Left lung (tissue), 10 donors: ENCODE results near the gene LGALS3BP. TPM values are rescaled to one million over a fixed set of nuclear protein-coding genes. Genes with fewer than 3 reads are reported as not detected.

Experiments used
- ATAC-seq: fragments of 200-7000 bp; cut with Tn5 transposase; one replicate; pipeline ENCODE4 v1.9.1; 2020; ENCODE audit warnings: moderate library complexity
- DNase-seq, 4 donors: peaks; one replicate each; pipeline ENCODE4 v3.0.0-alpha.2; 2013 to 2020
- H3K27ac ChIP-seq, 2 donors: fragments of 200-600 bp; sonication (generic) in 1 of 2; one replicate each; pipeline versions ENCODE4 v1.5.0 to v1.8.0; 2020 to 2021
- H3K27me3 ChIP-seq, 2 donors: fragments of 200-600 bp; sonication (generic) in 1 of 2; one replicate each; pipeline versions ENCODE4 v1.5.0 to v1.8.0; 2020 to 2021
- H3K36me3 ChIP-seq, 2 donors: fragments of 200-600 bp; sonication (generic) in 1 of 2; one replicate each; pipeline versions ENCODE4 v1.5.0 to v1.8.0; 2020 to 2021
- H3K4me1 ChIP-seq, 2 donors: fragments of 200-600 bp; one replicate each; pipeline ENCODE4 v1.8.0; 2021
- H3K4me3 ChIP-seq, 2 donors: fragments of 200-600 bp; sonication (generic) in 1 of 2; one replicate each; pipeline versions ENCODE4 v1.5.0 to v1.8.0; 2020 to 2021; ENCODE audit warnings: mild to moderate bottlenecking in 1 of 2
- H3K9me3 ChIP-seq, 2 donors: fragments of 200-600 bp; sonication (generic) in 1 of 2; one replicate each; pipeline versions ENCODE4 v1.5.0 to v1.8.0; 2020 to 2021
- intact Hi-C, 2 donors: fragments of 100-400 bp; cut with DNase I; formaldehyde crosslinking; loops; one replicate each; pipeline versions ENCODE4 v1.11.2 to v1.14.2; 2022
- polyA plus RNA-seq, 6 donors: library from polyadenylated mRNA; unstranded; fragments of 120-200 nt; gene quantifications; one replicate each; pipeline ENCODE4 v1.2.1, GENCODE V29; 2013; ENCODE audit not compliant: insufficient read length in 6 of 6
- total RNA-seq, 2 donors: library from RNA; stranded (reverse); fragmentation: NEBNext Ultra II Directional; extraction: Animal tissue kit (Norgen Biotek cat#: 25700); gene quantifications; one replicate each; pipeline ENCODE4 v1.2.1, GENCODE V29; 2021
- TF ChIP-seq, protein P1 (sequence below), 2 donors: fragments of 200-600 bp; sonication (generic) in 1 of 2; IDR thresholded peaks; one replicate each; pipeline versions ENCODE4 v1.5.0 to v1.8.0; 2021; ENCODE audit warnings: antibody characterized with exemption in 2 of 2
- donor health status: DM: no; HTN: yes; CAD: no.
- donor health status: DM: no; HTN: no; CAD: no.

The LGALS3BP gene
- total and polyA plus RNA-seq, 8 donors: 155 to 688 (median 183) TPM

DNA sequence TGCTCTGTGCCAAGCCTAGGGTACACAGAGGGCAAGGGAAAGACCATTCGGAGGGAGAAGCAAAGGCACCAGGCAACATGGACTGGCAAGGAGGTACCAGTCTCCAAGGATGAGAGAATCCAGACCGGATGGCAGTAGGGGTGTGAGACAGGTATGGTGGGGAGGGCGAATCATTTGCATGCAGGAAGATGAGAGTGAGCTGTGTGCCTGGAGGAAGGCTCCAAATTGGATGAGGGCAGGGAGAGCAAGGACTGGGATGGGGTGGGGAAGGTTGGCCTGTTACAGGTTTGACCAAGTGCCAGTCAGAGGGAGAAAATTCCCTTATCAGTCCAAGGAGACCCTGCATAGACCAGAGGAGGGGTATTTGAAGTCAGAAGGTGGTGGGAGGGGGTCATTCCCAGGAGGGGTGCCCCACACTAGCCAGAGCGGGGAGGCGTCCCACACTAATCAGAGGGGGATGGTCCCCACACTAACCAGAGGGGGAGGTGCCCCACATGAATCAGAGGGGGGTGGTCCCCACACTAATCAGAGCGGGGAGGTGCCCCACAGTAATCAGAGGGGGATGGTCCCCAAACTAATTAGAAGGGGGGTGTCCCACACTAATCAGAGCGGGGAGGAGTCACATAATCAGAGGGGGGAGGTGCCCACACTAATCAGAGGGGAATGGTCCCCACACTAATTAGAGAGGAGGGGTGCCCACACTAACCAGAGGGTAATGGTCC, 29.1 kb upstream of the LGALS3BP start:
- H3K36me3 ChIP-seq: no peaks in the 10 kb centered on the region
- peak overlapping the region; percentile 58 to 70 for H3K4me3 ChIP-seq
- ATAC-seq: no peak
- H3K9me3 ChIP-seq: no peaks in the 10 kb centered on the region
- peak in 1 of 4 donors; percentile 32 for DNase-seq
- H3K27me3 ChIP-seq: no peaks in the 10 kb centered on the region
- H3K27ac ChIP-seq: peak overlapping the region; percentile 81 to 88
- TF ChIP-seq, protein P1, sequence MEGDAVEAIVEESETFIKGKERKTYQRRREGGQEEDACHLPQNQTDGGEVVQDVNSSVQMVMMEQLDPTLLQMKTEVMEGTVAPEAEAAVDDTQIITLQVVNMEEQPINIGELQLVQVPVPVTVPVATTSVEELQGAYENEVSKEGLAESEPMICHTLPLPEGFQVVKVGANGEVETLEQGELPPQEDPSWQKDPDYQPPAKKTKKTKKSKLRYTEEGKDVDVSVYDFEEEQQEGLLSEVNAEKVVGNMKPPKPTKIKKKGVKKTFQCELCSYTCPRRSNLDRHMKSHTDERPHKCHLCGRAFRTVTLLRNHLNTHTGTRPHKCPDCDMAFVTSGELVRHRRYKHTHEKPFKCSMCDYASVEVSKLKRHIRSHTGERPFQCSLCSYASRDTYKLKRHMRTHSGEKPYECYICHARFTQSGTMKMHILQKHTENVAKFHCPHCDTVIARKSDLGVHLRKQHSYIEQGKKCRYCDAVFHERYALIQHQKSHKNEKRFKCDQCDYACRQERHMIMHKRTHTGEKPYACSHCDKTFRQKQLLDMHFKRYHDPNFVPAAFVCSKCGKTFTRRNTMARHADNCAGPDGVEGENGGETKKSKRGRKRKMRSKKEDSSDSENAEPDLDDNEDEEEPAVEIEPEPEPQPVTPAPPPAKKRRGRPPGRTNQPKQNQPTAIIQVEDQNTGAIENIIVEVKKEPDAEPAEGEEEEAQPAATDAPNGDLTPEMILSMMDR (IDR thresholded peaks at IDR 0.05): no peak
- peaks cover 21 to 38% of the 10 kb centered on the region in 2 donors for H3K4me1 ChIP-seq
- intact Hi-C loops: no loop called here

DNA sequence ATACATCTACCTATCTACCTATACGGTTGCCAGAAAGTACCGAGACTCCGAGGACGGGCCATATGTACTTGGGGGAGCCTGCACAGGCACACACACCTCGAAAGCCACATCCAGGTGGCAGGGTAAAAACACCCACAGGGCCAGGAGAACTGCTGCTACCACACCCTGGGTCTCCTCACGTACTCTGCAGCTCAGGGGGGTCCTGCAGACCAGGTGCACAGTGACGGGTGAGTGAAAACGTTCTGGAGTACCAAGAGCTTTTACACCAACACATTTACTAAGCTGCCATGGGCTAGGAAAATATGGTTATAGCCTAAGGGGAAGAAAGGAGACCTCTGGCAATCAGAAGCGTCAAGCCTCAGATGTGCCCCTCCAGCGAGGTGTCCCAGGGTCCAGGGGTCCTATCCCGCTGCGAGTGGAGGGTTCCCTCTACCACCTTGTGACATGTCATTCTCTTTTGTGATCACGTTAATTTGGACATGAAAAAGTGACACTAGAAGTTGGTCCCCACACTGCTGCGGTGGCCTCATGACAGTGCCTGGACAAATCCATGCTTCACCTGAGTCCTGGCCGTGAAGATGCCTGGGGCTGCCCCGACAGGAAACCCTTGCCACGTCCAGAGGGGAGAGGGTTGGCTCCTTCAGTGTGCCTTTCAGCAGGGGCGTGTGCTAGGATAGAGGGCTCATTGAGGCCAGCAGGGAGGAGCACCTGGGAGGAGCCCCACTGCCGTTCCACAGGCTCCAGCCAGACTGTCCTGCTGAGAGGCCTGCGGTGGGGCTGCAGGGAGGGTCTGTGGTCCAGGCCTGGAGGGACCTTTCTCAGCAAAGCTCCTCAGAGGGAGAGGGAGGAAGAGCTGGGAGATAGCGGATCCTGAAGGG, 28.0 kb upstream of the LGALS3BP start:
- Histone ChIP-seq H3K4me1 (peaks cover 21 to 38% of the 10 kb centered on the region in 2 donors), H3K27me3 (no peaks in the 10 kb centered on the region), H3K9me3 (no peaks in the 10 kb centered on the region), H3K27ac (peak overlapping the region in 1 of 2 donors; percentile 4), H3K36me3 (peaks cover 0 to 7% of the 10 kb centered on the region in 2 donors), H3K4me3 (peak overlapping the region in 1 of 2 donors; percentile 70)
- DNase-seq (peak in 1 of 4 donors; percentile 21), ATAC-seq (no peak)
- TF ChIP-seq, protein P1 (IDR thresholded peaks at IDR 0.05): no peak
- intact Hi-C loops: no loop called here

DNA sequence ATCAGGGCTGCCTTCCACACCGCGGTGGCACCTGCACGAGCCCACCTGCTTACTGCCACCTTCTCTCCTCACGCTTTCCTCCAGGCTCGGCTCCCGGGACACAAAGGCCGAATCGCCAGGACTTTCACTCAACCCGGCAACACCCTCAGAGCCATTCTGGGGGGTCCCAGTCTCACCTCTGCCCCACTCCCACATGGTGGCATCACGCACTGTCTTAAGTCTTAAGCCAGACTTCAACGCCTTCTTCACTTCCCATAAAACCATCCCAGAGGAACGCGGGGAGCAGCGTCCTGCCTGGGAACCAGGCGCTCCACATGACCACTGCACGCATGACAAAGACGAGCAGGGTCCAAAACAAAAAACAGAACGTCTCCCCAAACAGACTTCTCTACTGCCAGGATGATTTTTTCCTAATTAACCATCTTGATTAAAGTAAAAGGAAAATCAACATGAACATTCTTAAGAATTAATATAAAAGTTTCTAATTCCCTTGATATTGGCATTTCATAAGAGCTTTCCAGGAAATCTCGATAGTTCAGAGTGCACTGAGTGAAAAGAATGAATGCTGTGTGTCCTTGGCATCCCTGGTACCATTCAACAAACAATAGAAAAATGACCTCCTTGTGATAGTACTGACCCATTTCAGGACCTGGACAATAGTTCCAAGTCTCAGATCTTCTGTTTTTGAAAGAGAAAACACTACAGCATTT, 27.2 kb upstream of the LGALS3BP start:
- TF ChIP-seq, protein P1 (IDR thresholded peaks at IDR 0.05): no peak

DNA sequence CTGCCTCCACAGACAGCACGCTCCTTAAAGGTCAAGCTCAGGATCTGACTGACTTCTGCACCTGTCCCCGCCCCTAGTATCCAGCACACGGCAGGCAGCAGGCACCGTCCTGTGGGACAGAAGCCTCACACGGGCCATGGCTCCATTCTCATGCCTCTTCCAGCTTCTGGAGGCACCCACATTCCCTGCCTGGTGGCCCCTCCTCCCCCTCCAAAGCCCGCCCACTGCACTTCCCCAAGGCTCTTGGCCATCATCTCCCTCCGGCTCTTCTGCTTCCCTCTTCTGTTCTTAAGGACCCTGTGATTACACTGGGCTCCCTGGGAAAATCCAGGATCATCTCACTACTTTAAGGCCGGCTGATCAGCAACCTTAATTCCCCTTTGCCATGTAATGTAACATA, 26.3 kb upstream of the LGALS3BP start:
- Histone ChIP-seq H3K4me1 (peaks cover 21 to 38% of the 10 kb centered on the region in 2 donors), H3K4me3 (no peak overlapping the region), H3K27me3 (no peaks in the 10 kb centered on the region), H3K27ac (peak overlapping the region; percentile 24 to 31), H3K9me3 (no peaks in the 10 kb centered on the region), H3K36me3 (peaks cover 0 to 16% of the 10 kb centered on the region in 2 donors)
- peak; percentile 6 for ATAC-seq
- peak in 1 of 4 donors; percentile 32 for DNase-seq
- intact Hi-C loops: no loop called here
- TF ChIP-seq, protein P1 (IDR thresholded peaks at IDR 0.05): no peak

More for the DNA sequence above, 27.2 kb upstream of the LGALS3BP start:
- Histone ChIP-seq H3K27ac (no peak overlapping the region), H3K27me3 (no peaks in the 10 kb centered on the region), H3K4me3 (no peak overlapping the region), H3K4me1 (peaks cover 21 to 38% of the 10 kb centered on the region in 2 donors), H3K36me3 (peaks cover 0 to 14% of the 10 kb centered on the region in 2 donors), H3K9me3 (no peaks in the 10 kb centered on the region)
- no peak for ATAC-seq
- no peak for DNase-seq
- intact Hi-C loops: no loop called here
